H1 (cell line): ENCODE data around the gene GPER1. TPM values are rescaled to one million over a fixed set of nuclear protein-coding genes. Genes with fewer than 3 reads are reported as not detected.

Source experiments
- CTCF ChIA-PET: fragments of 300-600 bp; sonication (Branson Sonifier 250); formaldehyde crosslinking; loops from one replicate; lab custom pipeline; 2021; ENCODE audit not compliant: partially characterized antibody; lab: Charles Lee
- POLR2A ChIA-PET: fragments of 300-600 bp; sonication (Branson Sonifier 250); formaldehyde crosslinking; loops from one replicate; lab custom pipeline; 2021; ENCODE audit warnings: inconsistent platforms; ENCODE audit not compliant: partially characterized antibody; lab: Charles Lee
- DNase-seq, 2 experiments: peaks; one replicate each; pipeline versions ENCODE4 v3.0.0 to v3.0.0-alpha.2; 2010 to 2022; ENCODE audit warnings: low spot score in 2 of 2, low read depth in 1 of 2, mixed read lengths in 1 of 2
- FAIRE-seq: peaks from 2 replicates; lab custom pipeline; 2011; peaks lifted over from hg19 to GRCh38; lab: Jason Lieb, UNC
- H2AFZ ChIP-seq: 2 replicates; pipeline ENCODE4 v1.8.1; 2012; ENCODE audit warnings: low read length, inconsistent platforms
- H2AK5ac ChIP-seq: 2 replicates; pipeline ENCODE4 v1.6.1; 2013; ENCODE audit warnings: low read depth, low read length
- H2BK120ac ChIP-seq: replicated peaks from 2 replicates; pipeline ENCODE3; 2013; ENCODE audit warnings: low read depth, low read length, inconsistent platforms
- H2BK12ac ChIP-seq: 2 replicates; pipeline ENCODE4 v1.6.1; 2013; ENCODE audit warnings: low read depth, low read length
- H2BK15ac ChIP-seq: 2 replicates; pipeline ENCODE4 v1.6.1; 2013; ENCODE audit warnings: low read length
- H2BK20ac ChIP-seq: 2 replicates; pipeline ENCODE4 v1.6.1; 2013; ENCODE audit warnings: low read length
- H2BK5ac ChIP-seq: 2 replicates; pipeline ENCODE4 v1.6.1; 2013; ENCODE audit warnings: low read depth, low read length
- H3K14ac ChIP-seq: 2 replicates; pipeline ENCODE4 v1.6.1; 2013; ENCODE audit warnings: inconsistent platforms; ENCODE audit not compliant: insufficient read length
- H3K18ac ChIP-seq: 2 replicates; pipeline ENCODE4 v1.6.1; 2013; ENCODE audit warnings: low read length; ENCODE audit errors: extremely low read depth
- H3K23ac ChIP-seq: 2 replicates; pipeline ENCODE4 v1.6.1; 2013; ENCODE audit warnings: inconsistent platforms; ENCODE audit not compliant: insufficient read length
- H3K23me2 ChIP-seq: 2 replicates; pipeline ENCODE4 v1.6.1; 2013; ENCODE audit warnings: low read depth, low read length
- H3K27ac ChIP-seq: 2 replicates; pipeline ENCODE4 v1.6.1; 2011; ENCODE audit warnings: low read depth, low read length, inconsistent platforms
- H3K27me3 ChIP-seq, 4 experiments: replicated peaks in 1 of 4; 1 replicate in 1 of 4; 2 replicates in 3 of 4; pipeline versions ENCODE4 v1.6.1 to v1.8.1; 2011 to 2013; ENCODE audit warnings: low read length in 3 of 4, mild to moderate bottlenecking in 3 of 4, inconsistent platforms in 2 of 4, mixed read lengths in 2 of 4, moderate library complexity in 1 of 4; ENCODE audit not compliant: control insufficient read depth in 3 of 4, insufficient read depth in 3 of 4; ENCODE audit errors: extremely low read depth in 1 of 4
- H3K36me3 ChIP-seq, 4 experiments: 2 replicates each; pipeline versions ENCODE4 v1.6.1 to v1.8.1; 2011 to 2013; ENCODE audit warnings: mild to moderate bottlenecking in 4 of 4, low read length in 3 of 4, moderate library complexity in 2 of 4, control low read depth in 1 of 4, inconsistent platforms in 1 of 4; ENCODE audit not compliant: insufficient read depth in 4 of 4, control insufficient read depth in 2 of 4
- H3K4ac ChIP-seq: replicated peaks from 2 replicates; pipeline ENCODE3; 2013; ENCODE audit warnings: low read length, low read depth, mixed read lengths, inconsistent platforms; ENCODE audit not compliant: insufficient read length
- H3K4me1 ChIP-seq, 4 experiments: replicated peaks in 1 of 4; 1 replicate in 1 of 4; 2 replicates in 3 of 4; pipeline versions ENCODE4 v1.6.1 to v1.8.1; 2011 to 2013; ENCODE audit warnings: low read length in 3 of 4, inconsistent platforms in 2 of 4, mixed read lengths in 1 of 4; ENCODE audit not compliant: insufficient read depth in 4 of 4, control insufficient read depth in 3 of 4
- H3K4me2 ChIP-seq, 2 experiments: 2 replicates each; pipeline versions ENCODE4 v1.6.1 to v1.8.1; 2011 to 2013; ENCODE audit warnings: low read depth in 2 of 2, low read length in 2 of 2, control low read depth in 1 of 2, inconsistent platforms in 1 of 2, mild to moderate bottlenecking in 1 of 2; ENCODE audit not compliant: insufficient read depth in 1 of 2
- H3K4me3 ChIP-seq, 4 experiments: fragments of 200-600, 300-600 bp in 1 of 4; sonication (generic), shearing (Covaris generic), sonication (Bioruptor Twin) in 1 of 4; 2 replicates each; pipeline versions ENCODE4 v1.5.1 to v1.8.1; 2011 to 2016; ENCODE audit warnings: low read length in 4 of 4, low read depth in 3 of 4, control low read depth in 2 of 4, inconsistent platforms in 2 of 4, mild to moderate bottlenecking in 2 of 4, mixed read lengths in 1 of 4, moderate library complexity in 1 of 4; ENCODE audit not compliant: insufficient read depth in 2 of 4; ENCODE audit errors: extremely low read depth in 1 of 4
- H3K56ac ChIP-seq: replicated peaks from 2 replicates; pipeline ENCODE3; 2013; ENCODE audit warnings: low read depth, mild to moderate bottlenecking, mixed read lengths, low read length, inconsistent platforms; ENCODE audit not compliant: insufficient read length
- H3K79me1 ChIP-seq: 2 replicates; pipeline ENCODE4 v1.6.1; 2013; ENCODE audit warnings: low read depth, low read length, control low read depth
- H3K79me2 ChIP-seq, 2 experiments: 2 replicates each; pipeline versions ENCODE4 v1.6.1 to v1.8.1; 2012 to 2013; ENCODE audit warnings: low read length in 2 of 2, mild to moderate bottlenecking in 2 of 2, inconsistent platforms in 1 of 2; ENCODE audit not compliant: insufficient read depth in 2 of 2, control insufficient read depth in 1 of 2
- H3K9ac ChIP-seq, 4 experiments: replicated peaks in 1 of 4; 1 replicate in 1 of 4; 2 replicates in 3 of 4; pipeline versions ENCODE4 v1.6.1 to v1.8.1; 2011 to 2013; ENCODE audit warnings: low read depth in 3 of 4, low read length in 3 of 4, control low read depth in 2 of 4, mild to moderate bottlenecking in 2 of 4, moderate library complexity in 2 of 4, inconsistent platforms in 1 of 4; ENCODE audit errors: extremely low read depth in 1 of 4
- H3K9me3 ChIP-seq, 2 experiments: 2 replicates each; pipeline versions ENCODE4 v1.6.1 to v1.8.1; 2012 to 2013; ENCODE audit warnings: mild to moderate bottlenecking in 2 of 2, moderate library complexity in 2 of 2, control low read depth in 1 of 2, inconsistent platforms in 1 of 2, low read depth in 1 of 2, low read length in 1 of 2, mixed read lengths in 1 of 2; ENCODE audit not compliant: insufficient read depth in 2 of 2
- H4K20me1 ChIP-seq, 2 experiments: replicated peaks in 1 of 2; 2 replicates each; pipeline versions ENCODE3 to v1.8.1; 2011 to 2013; ENCODE audit warnings: inconsistent platforms in 2 of 2, low read length in 2 of 2, mild to moderate bottlenecking in 1 of 2; ENCODE audit not compliant: insufficient read depth in 2 of 2, control insufficient read depth in 1 of 2
- H4K5ac ChIP-seq: 2 replicates; pipeline ENCODE4 v1.6.1; 2013; ENCODE audit warnings: low read length, low read depth, mixed read lengths, inconsistent platforms; ENCODE audit not compliant: insufficient read length
- H4K8ac ChIP-seq: 2 replicates; pipeline ENCODE4 v1.8.0; 2013; ENCODE audit warnings: mild to moderate bottlenecking, moderate library complexity, low read length, inconsistent platforms; ENCODE audit not compliant: insufficient read depth; ENCODE audit errors: extremely low read depth
- H4K91ac ChIP-seq: replicated peaks from 2 replicates; pipeline ENCODE3; 2013; ENCODE audit warnings: low read length, mixed read lengths, inconsistent platforms; ENCODE audit not compliant: insufficient read length
- RBBP5 ChIP-seq: IDR thresholded peaks from 2 replicates; pipeline ENCODE4 v1.7.1; 2012; ENCODE audit warnings: low read depth, mild to moderate bottlenecking, inconsistent platforms, low read length, moderate library complexity, borderline replicate concordance
- SIN3A ChIP-seq, 2 experiments: IDR thresholded peaks in 1 of 2; conservative IDR thresholded peaks in 1 of 2; 2 replicates each; pipeline ENCODE4 v1.6.1; 2011 to 2012; ENCODE audit warnings: low read length in 2 of 2, improper control_type of control experiment in 1 of 2, low read depth in 1 of 2, mild to moderate bottlenecking in 1 of 2
- WGBS, 2 experiments: shearing (Covaris generic) in 1 of 2; methylation state at CpG; one replicate each; pipeline versions ENCODE4 v1.1.6 to v1.1.7; 2013 to 2015; ENCODE audit warnings: low lambda C conversion rate in 2 of 2, mixed read lengths in 2 of 2, inconsistent platforms in 1 of 2, low coverage in 1 of 2, missing lambda C conversion rate in 1 of 2; ENCODE audit not compliant: insufficient replicate concordance in 2 of 2, insufficient coverage in 1 of 2, insufficient read length in 1 of 2; ENCODE audit errors: extremely low coverage in 1 of 2, missing lambda C conversion rate in 1 of 2; 5-methylcytosine and 5-hydroxymethylcytosine counted together
- polyA plus RNA-seq, 7 experiments: library from polyadenylated mRNA; depleted of rRNA in 3 of 7; stranded (reverse) in 5 of 7; unstranded in 2 of 7; fragments of >200 nt in 5 of 7; fragments of 200-250 nt in 2 of 7; gene quantifications; 1 replicate in 5 of 7; 2 replicates in 1 of 7; 4 replicates in 1 of 7; pipeline versions ENCODE4 v1.2.1 to v1.2.3, GENCODE V29; 2011 to 2013; ENCODE audit warnings: missing spikeins in 2 of 7, mixed read lengths in 2 of 7
- total RNA-seq: library from RNA; stranded (reverse); fragmentation: NEBNext Ultra II Directional; extraction: Animal tissue kit (Norgen Biotek cat#: 25700); gene quantifications from 2 replicates; pipeline ENCODE4 v1.2.1, GENCODE V29; 2021

Gene GPER1
- total and polyA plus RNA-seq, 2 of the 8 experiments (the other 6 are each of a cell fraction or from before 2014, with no cell fraction given) = 0.24 to 0.47 TPM

DNA sequence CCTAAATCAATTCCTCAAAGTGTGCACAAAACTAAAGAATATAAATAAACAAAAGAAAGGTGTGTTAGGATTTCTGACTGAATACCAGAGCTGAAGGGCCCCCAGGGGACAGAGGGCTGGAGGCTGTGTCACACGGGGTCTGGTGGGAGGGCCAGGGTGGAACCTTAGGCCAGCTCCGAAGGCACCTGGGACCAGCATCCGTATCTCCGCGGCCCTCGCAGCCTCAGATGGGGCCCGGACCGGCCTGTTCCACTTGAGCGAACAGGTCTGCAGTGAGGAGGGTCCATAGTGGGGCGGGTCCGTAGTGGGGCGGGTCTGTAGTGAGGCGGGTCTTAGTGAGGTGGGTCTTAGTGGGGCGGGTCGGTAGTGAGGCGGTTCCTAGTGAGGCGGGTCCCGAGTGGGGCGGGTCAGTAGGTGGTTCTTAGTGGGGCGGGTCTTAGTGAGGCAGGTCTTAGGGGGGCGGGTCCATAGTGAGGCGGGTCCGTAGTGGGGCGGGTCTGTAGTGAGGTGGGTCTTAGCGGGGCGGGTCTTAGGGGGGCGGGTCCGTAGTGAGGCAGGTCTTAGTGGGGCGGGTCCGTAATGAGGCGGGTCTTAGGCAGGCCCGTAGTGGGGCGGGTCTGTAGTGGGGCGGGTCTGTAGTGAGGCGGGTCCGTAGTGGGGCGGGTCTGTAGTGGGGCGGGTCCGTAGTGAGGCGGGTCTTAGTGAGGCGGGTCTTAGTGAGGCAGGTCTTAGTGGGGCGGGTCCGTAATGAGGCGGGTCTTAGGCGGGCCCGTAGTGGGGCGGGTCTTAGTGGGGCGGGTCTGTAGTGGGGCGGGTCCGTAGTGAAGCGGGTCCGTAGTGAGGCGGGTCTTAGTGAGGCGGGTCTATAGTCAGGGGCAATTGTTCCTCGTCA is 28.5 kb upstream of the GPER1 start:
- H2BK20ac ChIP-seq = no peak overlapping the region
- no peak overlapping the region for H2BK120ac ChIP-seq
- no peaks in the 10 kb centered on the region; a peak in 1 of 4 replicates for H3K79me2 ChIP-seq
- H4K8ac ChIP-seq = no peak overlapping the region
- 18% methylated on average over 19 of the region's 55 CpGs; no CpG with 5 or more reads in 1 of the 2 experiments for WGBS, 2 experiments
- ChIA-PET POLR2A (interaction anchor here (1.2 to 2.0 kb wide), 5 partner anchors 15 to 66 kb away, joined by 3 to 8 read pairs (median 6); partner anchors contain the start of gene GPR146), CTCF (interaction anchor here (0.5 to 8.1 kb wide), 13 partner anchors 9 to 66 kb away, joined by 3 to 76 read pairs (median 5); partner anchors contain the start of gene GPR146)
- H3K27ac ChIP-seq = no peak overlapping the region
- H3K4me2 ChIP-seq = peak overlapping the region; percentile 62 to 89
- H2BK15ac ChIP-seq = no peak overlapping the region
- H3K4me3 ChIP-seq = peak overlapping the region; percentile 15 to 55 (median 30); a peak in 7 of 8 replicates
- H3K4me1 ChIP-seq = peaks cover 0 to 17% (median 11%) of the 10 kb centered on the region in 4 experiments; a peak in 6 of 7 replicates
- H3K56ac ChIP-seq = no peak overlapping the region
- no peak overlapping the region for H3K14ac ChIP-seq
- H3K36me3 ChIP-seq = peaks cover 0 to 11% (median 0%) of the 10 kb centered on the region in 4 experiments; a peak in 1 of 8 replicates
- H3K4ac ChIP-seq = no peak overlapping the region
- H3K9me3 ChIP-seq = no peaks in the 10 kb centered on the region
- H3K18ac ChIP-seq = no peak overlapping the region
- no peak overlapping the region for H2BK5ac ChIP-seq
- no peak overlapping the region for H4K91ac ChIP-seq
- H2BK12ac ChIP-seq = no peak overlapping the region
- no peak overlapping the region for H2AFZ ChIP-seq
- no peak overlapping the region for H4K5ac ChIP-seq
- H3K9ac ChIP-seq = no peak overlapping the region
- peak; percentile 76 for FAIRE-seq
- no peak overlapping the region for H3K23ac ChIP-seq
- TF ChIP-seq RBBP5 = no peak
- 0 out of 4 replicates have a peak, but pooled peaks of 1 of the 2 experiments have one; percentile 28 for TF ChIP-seq SIN3A (conservative IDR thresholded peaks at IDR 0.05 in 1 of 2, IDR thresholded peaks at IDR 0.05 in 1 of 2; ENCODE audit: low read depth in 1 of 2, low read length in 2 of 2)
- H3K27me3 ChIP-seq = no peaks in the 10 kb centered on the region
- H2AK5ac ChIP-seq = no peak overlapping the region
- DNase-seq = peak; percentile 75 to 93
- H3K79me1 ChIP-seq = peaks cover 5% of the 10 kb centered on the region; the same call in 1 of the 2 replicates
- H3K23me2 ChIP-seq = no peaks in the 10 kb centered on the region; the same call in 1 of the 2 replicates
- peaks cover 8 to 11% of the 10 kb centered on the region in 2 experiments for H4K20me1 ChIP-seq
